T follicular helper cell (primary cell): ENCODE data around the gene TLE4.
"Not testable (repeated sequence)": the region's sequence is repeated elsewhere in the genome, so short reads cannot be mapped to it uniquely, and the experiment has no call there.

ENCODE experiments used
- DNase-seq: peaks from one replicate; pipeline ENCODE4 v3.0.0-alpha.2; 2020; ENCODE audit warnings: low read depth

Gene TLE4

GRCh38 chr9:79603222-79603920 is 31.6 kb downstream of the TLE4 start:
- DNase-seq: no peak

- no peak for DNase-seq
These were observed 32.4 kb downstream of the TLE4 start for GRCh38 chr9:79604149-79604548.

- DNase-seq: no peak
These were observed 33.3 kb downstream of the TLE4 start for GRCh38 chr9:79604921-79605562.

GRCh38 chr9:79606529-79606928 is 34.8 kb downstream of the TLE4 start:
- not testable (repeated sequence) for DNase-seq

GRCh38 chr9:79609468-79610018 is 37.8 kb downstream of the TLE4 start:
- no peak for DNase-seq

- DNase-seq: no peak
These were observed 38.4 kb downstream of the TLE4 start for GRCh38 chr9:79610019-79610631.

GRCh38 chr9:79610791-79611614 is 39.2 kb downstream of the TLE4 start:
- no peak for DNase-seq

- no peak for DNase-seq
These were observed 41.4 kb downstream of the TLE4 start for GRCh38 chr9:79613145-79613544.

GRCh38 chr9:79615038-79615437 is 43.3 kb downstream of the TLE4 start:
- DNase-seq: no peak

- no peak for DNase-seq
These were observed 44.2 kb downstream of the TLE4 start for GRCh38 chr9:79616013-79616412.

- no peak for DNase-seq
These were observed 45.2 kb downstream of the TLE4 start for GRCh38 chr9:79616971-79617370.

- DNase-seq: no peak
These were observed 45.6 kb downstream of the TLE4 start for GRCh38 chr9:79617395-79617794.

GRCh38 chr9:79619930-79620329 is 48.2 kb downstream of the TLE4 start:
- DNase-seq: no peak

GRCh38 chr9:79621916-79622575 is 50.3 kb downstream of the TLE4 start:
- DNase-seq: no peak

GRCh38 chr9:79623799-79624721 is 52.3 kb downstream of the TLE4 start:
- no peak for DNase-seq

GRCh38 chr9:79629721-79630120 is 58.0 kb downstream of the TLE4 start:
- no peak for DNase-seq

- DNase-seq: no peak
These were observed 59.0 kb downstream of the TLE4 start for GRCh38 chr9:79630521-79631403.

- DNase-seq: no peak
These were observed 60.3 kb downstream of the TLE4 start for GRCh38 chr9:79632060-79632459.

GRCh38 chr9:79632705-79633104 is 60.9 kb downstream of the TLE4 start:
- DNase-seq: no peak
